ENCODE results near the gene RNLS. TPM values are rescaled to one million over a fixed set of nuclear protein-coding genes. Genes with fewer than 3 reads are reported as not detected.
"Not testable (repeated sequence)": the region's sequence is repeated elsewhere in the genome, so short reads cannot be mapped to it uniquely, and the experiment has no call there.

The RNLS gene
- total RNA-seq, 1 experiment from 2014 or later, result 9.7 TPM

DNA sequence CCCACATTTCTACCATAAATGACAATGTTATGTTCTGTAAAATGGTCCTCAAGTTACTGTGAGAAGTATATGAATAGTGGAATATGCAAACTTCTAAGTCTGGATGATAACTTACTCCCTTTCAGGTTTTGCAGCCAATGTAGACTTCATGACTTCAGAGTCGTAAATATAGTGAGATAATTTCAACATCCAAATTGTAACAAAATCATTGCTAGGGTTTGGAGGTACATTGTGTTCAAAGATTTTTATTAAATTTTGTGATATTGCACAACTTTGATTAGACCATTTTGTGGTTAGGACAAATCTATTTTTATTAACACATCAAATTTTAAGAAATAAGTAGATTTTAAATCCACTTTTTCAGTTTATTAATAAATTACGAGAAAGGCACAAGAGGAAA, 270.3 kb downstream of the RNLS start:
- no peaks in the 10 kb centered on the region for H3K27me3 ChIP-seq (ENCODE audit: control insufficient read depth, insufficient read depth, low read length)
- no peak overlapping the region for H3K4me3 ChIP-seq (ENCODE audit: insufficient read depth, low read depth, low read length)
- H3K36me3 ChIP-seq (replicated peaks; ENCODE audit: control insufficient read depth, insufficient read depth, low read length), result no peaks in the 10 kb centered on the region
- DNase-seq, result no peak

DNA sequence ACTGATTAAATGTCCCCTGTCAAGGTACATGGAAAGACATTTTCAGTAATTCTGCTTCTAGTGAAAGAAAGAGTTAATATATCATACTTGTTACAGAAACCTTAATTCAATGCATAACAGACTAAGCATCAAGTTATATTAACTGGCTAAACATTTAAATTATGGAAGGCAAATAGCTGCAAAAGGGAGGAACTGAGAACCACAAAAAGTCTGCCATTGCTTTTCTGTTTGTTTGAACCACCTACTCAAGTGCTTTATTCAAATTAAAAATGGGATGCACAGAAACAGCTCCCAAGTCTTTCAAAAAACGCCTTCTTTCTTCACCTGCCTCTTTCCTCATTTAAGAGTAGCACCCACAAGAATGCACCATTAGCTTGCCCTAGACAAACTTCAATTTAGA, 271.9 kb downstream of the RNLS start:
- H3K27me3 ChIP-seq (ENCODE audit: control insufficient read depth, insufficient read depth, low read length), result no peaks in the 10 kb centered on the region
- no peak for DNase-seq
- no peaks in the 10 kb centered on the region for H3K36me3 ChIP-seq (replicated peaks; ENCODE audit: control insufficient read depth, insufficient read depth, low read length)
- no peak overlapping the region for H3K4me3 ChIP-seq (ENCODE audit: insufficient read depth, low read depth, low read length)

DNA sequence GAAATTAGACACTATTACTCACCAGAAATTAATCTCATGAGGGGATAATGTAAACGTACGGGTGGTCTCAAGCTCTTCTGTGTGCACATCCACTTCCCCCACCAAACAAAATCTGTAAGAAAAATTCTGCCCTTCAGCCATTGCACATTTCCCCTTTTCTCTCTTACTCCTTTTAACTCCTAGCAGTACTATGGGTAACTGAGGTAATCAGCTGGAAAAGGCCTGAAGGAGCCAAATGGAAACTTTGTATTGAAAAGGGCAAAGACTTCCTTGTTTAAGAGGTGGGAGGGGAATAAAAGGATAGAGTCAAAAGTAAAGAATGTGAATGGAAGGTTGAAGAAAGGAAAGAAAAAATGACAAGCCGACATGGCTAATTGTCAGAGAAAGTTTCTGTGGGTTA, 273.8 kb downstream of the RNLS start:
- Histone ChIP-seq H3K4me3 (ENCODE audit: insufficient read depth, low read depth, low read length) (no peak overlapping the region), H3K27me3 (ENCODE audit: control insufficient read depth, insufficient read depth, low read length) (no peaks in the 10 kb centered on the region), H3K36me3 (replicated peaks; ENCODE audit: control insufficient read depth, insufficient read depth, low read length) (no peaks in the 10 kb centered on the region)
- DNase-seq, result no peak

DNA sequence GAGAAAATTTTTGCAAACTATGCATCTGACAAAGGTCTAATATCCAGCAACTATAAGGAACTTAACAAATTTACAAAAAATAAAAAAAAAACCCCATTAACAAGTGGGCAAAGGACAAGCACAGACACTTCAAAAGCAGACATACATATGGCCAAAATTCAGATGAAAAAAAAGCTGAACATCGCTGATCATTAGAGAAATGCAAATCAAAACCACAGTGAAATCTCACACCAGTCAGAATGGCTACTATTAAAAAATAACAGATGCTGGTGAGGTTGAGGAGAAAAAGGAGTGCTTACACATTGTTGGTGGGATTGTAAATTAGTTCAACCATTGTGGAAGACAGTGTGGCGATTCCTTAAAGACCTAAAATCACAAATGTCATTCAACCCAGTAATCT, 274.8 kb downstream of the RNLS start:
- not testable (repeated sequence) for H3K36me3 ChIP-seq (replicated peaks; ENCODE audit: control insufficient read depth, insufficient read depth, low read length); H3K4me3 ChIP-seq (ENCODE audit: insufficient read depth, low read depth, low read length); DNase-seq; H3K27me3 ChIP-seq (ENCODE audit: control insufficient read depth, insufficient read depth, low read length)

DNA sequence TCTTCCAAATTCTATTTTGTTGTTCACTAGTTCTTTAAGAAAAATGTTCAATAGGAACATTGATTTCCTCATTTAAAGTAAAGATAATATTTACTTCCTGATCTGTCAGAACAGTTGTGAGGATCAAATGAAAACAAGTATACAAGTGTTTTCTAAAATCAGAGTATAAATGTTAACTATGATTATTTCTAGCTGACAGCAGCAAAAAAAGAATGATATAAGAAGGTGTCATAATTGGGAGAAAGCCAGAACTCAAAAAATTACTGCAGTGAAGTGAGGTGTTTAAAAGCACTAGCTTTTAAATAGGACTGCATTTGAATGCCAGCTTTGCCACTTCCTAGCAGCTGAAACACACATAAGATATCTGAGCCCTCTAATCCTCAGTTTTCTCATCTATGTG, 283.3 kb downstream of the RNLS start:
- Histone ChIP-seq H3K4me3 (ENCODE audit: insufficient read depth, low read depth, low read length) (no peak overlapping the region), H3K27me3 (ENCODE audit: control insufficient read depth, insufficient read depth, low read length) (no peaks in the 10 kb centered on the region), H3K36me3 (replicated peaks; ENCODE audit: control insufficient read depth, insufficient read depth, low read length) (no peaks in the 10 kb centered on the region)
- DNase-seq, result no peak

DNA sequence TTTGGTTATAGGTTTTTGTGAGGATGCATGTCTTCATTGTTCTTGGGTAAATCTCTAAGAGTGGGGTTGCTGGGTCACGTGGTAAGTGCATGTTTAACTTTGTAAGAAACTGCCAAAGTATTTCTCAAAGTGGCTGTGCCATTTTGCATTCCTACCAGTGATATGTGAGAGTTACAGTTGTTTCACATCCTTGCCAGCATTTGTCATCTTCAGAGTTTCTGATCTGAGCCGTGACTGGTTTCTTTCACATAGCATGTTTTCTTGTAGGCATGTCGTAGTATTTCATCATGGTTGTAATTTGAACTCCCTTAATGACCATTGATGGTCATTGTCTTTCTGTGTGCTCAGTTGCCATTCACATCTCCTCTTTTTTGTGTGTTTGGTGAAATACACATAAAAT, 286.0 kb downstream of the RNLS start:
- Histone ChIP-seq H3K36me3 (replicated peaks; ENCODE audit: control insufficient read depth, insufficient read depth, low read length) (no peaks in the 10 kb centered on the region), H3K4me3 (ENCODE audit: insufficient read depth, low read depth, low read length) (no peak overlapping the region), H3K27me3 (ENCODE audit: control insufficient read depth, insufficient read depth, low read length) (no peaks in the 10 kb centered on the region)
- DNase-seq, result no peak

DNA sequence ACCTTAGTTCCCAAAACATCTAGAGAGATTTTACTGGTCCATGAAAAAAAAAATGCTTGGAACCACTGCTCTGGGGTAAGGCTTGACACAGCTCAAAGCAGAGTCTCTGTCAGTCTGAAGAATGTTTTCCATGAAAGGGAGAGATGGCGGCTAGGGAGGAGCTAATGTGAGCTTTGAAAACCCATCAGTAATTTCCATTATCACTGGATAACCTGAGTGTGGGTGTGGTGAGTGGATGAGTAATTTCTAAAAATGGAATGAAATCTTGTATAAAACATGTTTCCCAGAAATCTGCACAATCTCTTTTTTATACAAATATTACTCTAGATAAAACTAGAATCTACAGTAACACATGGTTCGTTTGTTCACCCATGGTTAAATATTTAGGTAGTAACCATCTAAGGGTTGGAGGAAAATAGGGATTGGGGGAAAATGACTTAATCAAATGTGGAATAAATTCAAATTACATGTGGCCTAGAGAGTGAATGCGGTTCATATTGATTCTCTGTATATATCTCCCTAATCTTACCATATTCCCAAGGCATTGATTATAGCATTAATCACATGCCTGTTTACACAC, 289.4 kb downstream of the RNLS start:
- Histone ChIP-seq H3K36me3 (replicated peaks; ENCODE audit: control insufficient read depth, insufficient read depth, low read length) (no peaks in the 10 kb centered on the region), H3K27me3 (ENCODE audit: control insufficient read depth, insufficient read depth, low read length) (no peaks in the 10 kb centered on the region), H3K4me3 (ENCODE audit: insufficient read depth, low read depth, low read length) (no peak overlapping the region)
- no peak for DNase-seq

DNA sequence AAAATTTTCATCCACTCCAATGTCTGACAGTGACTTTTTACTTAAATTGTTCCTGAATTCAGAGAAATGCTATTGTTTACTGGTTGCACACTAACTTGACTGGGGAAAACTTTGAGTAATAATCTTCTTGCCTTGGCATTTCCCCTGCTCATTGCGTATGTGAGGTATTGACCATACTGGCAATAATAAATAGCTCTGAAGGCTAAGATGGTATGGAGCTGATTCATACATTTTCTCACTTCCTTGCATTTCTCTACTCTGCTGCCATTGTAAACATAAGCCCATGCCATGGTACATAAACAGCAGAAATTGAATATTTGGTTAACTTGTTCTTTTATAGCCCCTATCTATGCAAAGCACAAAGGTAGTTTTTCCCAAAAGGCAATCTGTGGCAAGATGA, 290.0 kb downstream of the RNLS start:
- no peak for DNase-seq
- H3K4me3 ChIP-seq (ENCODE audit: insufficient read depth, low read depth, low read length), result no peak overlapping the region
- no peaks in the 10 kb centered on the region for H3K36me3 ChIP-seq (replicated peaks; ENCODE audit: control insufficient read depth, insufficient read depth, low read length)
- no peaks in the 10 kb centered on the region for H3K27me3 ChIP-seq (ENCODE audit: control insufficient read depth, insufficient read depth, low read length)

DNA sequence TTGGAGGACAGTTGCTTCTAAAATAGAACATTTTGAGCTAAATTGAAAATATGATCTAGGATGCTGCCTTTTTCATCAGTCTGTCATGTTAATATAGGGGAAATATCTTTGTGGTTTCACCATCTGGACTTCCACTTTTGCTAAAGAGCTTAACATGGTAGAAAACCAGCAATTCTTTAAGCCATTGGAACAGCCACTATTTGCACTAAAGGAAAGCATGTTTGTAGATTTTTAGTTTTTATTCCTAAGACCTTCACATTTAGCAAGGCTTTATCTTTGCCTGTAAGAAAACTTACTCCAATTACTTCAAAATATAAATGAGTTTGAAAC, 291.0 kb downstream of the RNLS start:
- DNase-seq, result no peak
- no peaks in the 10 kb centered on the region for H3K36me3 ChIP-seq (replicated peaks; ENCODE audit: control insufficient read depth, insufficient read depth, low read length)
- H3K4me3 ChIP-seq (ENCODE audit: insufficient read depth, low read depth, low read length), result no peak overlapping the region
- no peaks in the 10 kb centered on the region for H3K27me3 ChIP-seq (ENCODE audit: control insufficient read depth, insufficient read depth, low read length)

DNA sequence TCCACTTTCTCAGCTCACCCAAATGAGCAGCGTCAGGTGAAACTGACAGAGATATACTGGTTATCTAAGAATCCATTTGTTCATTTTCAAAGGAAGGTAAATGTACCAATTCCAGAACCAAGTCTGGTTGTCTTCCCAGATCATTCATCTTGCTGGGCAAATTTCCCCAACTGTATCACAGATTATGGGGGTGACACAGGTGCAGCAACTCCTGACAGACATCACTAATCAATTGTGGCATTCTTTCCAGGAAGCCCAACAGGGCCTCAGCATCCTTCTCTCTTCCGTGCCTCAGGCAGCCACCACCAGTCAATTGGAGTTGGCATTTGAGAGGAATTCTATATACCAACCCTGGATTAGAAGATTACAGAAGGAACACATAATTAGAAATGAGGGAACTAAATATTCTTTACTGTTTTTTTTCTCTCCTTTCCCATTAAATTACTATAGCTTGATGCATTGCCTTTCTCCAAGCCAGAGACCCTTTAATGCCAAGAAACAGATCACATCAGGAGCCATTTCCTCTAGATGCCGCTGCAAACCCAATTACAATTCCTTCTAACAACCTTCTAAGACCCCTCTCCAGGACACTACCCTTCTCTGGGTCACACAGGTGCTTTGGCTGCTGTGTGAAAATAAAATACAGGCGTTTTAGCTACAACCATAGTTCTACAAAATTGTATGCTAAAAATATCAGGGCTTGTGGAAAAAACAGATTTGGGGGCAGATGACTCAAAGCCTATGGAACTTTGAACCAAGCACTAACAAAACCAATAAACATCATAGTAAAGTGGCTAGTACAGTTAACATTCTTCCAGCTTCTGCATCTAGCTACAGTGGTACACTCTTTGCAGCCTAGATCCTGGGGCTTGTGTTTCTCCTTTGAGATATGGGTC, 291.6 kb downstream of the RNLS start:
- H3K36me3 ChIP-seq (replicated peaks; ENCODE audit: control insufficient read depth, insufficient read depth, low read length), result no peaks in the 10 kb centered on the region
- DNase-seq, result no peak
- H3K27me3 ChIP-seq (ENCODE audit: control insufficient read depth, insufficient read depth, low read length), result no peaks in the 10 kb centered on the region
- H3K4me3 ChIP-seq (ENCODE audit: insufficient read depth, low read depth, low read length), result no peak overlapping the region

DNA sequence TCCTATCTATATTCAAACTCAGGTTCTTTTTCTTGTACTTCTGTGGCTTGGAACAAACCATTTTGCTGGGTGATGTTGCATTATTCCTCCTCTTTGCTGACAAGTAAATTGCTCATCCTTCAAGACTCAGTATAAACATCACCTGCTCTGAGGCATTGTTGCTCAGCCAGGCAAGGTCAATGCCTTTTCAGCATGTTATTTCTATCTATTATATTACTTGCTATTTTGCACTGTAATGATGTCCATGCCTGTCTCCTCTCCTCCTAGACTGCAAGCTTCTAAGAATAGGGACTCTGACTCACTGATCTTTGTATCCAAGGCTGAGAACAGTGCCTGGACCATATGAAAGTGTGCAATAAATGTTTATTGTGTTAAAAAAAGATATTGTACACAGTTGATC, 293.8 kb downstream of the RNLS start:
- H3K27me3 ChIP-seq (ENCODE audit: control insufficient read depth, insufficient read depth, low read length), result no peaks in the 10 kb centered on the region
- no peaks in the 10 kb centered on the region for H3K36me3 ChIP-seq (replicated peaks; ENCODE audit: control insufficient read depth, insufficient read depth, low read length)
- no peak for DNase-seq
- H3K4me3 ChIP-seq (ENCODE audit: insufficient read depth, low read depth, low read length), result no peak overlapping the region

DNA sequence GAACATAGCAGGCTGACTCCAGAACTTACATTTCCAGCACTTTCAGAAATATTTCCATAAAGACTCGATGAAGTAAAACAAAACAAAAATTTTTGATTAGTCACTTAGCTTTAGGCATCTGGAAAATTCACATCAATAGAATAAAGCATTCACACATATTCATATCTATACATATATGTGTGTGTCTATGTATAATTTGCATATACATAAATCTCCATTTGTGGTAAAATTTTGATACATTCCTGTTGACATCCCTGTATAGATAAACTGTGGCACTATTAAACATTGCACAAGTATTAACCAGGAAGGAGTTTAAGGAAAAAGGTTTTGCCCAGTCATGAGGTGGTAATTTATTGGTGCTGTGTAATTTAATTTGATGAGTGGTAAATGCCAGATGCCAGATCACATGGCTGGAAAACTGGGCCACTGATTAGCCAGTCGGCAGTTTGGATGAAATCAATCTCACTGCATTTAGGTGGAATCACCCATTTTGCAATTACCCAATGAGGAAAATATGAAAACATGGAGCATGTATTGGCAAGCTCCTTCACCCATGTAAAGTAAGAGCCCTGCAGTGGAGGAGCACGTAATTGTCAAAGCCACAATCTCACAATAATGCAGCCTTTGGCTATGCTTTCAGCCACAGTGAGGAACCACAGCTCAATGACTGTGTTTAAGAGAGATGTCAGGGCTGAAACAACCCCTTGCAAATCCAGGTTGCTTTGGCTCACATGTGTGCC, 294.6 kb downstream of the RNLS start:
- Histone ChIP-seq H3K27me3 (ENCODE audit: control insufficient read depth, insufficient read depth, low read length) (no peaks in the 10 kb centered on the region), H3K36me3 (replicated peaks; ENCODE audit: control insufficient read depth, insufficient read depth, low read length) (no peaks in the 10 kb centered on the region), H3K4me3 (ENCODE audit: insufficient read depth, low read depth, low read length) (no peak overlapping the region)
- no peak for DNase-seq

DNA sequence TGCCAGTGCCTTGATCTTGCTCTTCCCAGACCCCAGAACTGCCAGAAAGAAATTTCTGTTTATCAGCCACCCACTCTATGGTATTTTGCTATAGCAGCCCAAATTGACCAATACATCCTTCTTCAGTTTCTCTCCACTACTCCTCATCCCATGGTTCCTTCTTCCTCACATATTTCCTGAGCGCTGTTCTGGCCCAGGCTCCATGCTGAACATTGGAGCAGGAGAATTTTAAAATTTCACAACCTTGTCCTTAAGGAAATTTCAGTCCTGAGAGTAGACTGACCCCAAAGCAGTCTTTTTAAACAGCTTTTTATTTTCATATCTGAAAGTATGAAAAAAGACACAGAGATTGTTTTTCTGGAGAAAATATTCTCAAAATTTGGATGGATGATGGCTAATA, 297.1 kb downstream of the RNLS start:
- no peak for DNase-seq
- H3K36me3 ChIP-seq (replicated peaks; ENCODE audit: control insufficient read depth, insufficient read depth, low read length), result no peaks in the 10 kb centered on the region
- no peaks in the 10 kb centered on the region for H3K27me3 ChIP-seq (ENCODE audit: control insufficient read depth, insufficient read depth, low read length)
- H3K4me3 ChIP-seq (ENCODE audit: insufficient read depth, low read depth, low read length), result no peak overlapping the region

DNA sequence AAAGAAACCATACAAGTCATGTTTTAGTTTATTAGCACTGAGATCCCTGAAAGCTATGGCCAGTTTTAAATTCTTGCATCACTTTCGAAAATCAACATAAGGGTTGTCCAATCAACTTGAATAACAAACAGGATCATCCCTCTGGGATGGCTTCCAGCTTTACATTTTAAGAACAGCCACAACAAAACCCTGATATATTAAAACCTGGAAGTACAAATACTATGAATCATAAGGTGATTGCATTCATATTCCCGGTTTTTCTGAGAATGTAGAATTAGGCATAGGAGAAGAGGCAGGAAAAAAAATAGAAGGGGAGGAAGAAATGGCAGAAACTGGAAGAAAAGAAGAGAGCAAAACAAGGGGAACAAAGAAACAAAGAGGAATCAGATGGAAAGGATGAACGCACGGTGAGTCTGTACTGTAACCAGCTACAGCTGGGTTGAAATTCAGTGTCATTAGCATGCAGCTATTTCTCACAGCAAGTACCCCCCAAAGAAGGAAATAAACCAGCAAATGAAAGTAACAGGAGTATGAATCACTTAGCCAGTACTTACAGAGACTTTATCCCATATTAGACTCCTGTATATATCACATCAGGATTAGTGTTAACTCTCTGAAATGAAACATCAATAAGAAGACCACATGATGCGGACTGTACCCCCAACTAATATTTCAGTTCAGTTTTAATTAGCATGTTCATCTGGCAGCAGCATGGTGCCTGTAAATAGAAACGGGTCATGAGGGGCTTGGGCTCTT, 301.3 kb downstream of the RNLS start:
- H3K36me3 ChIP-seq (replicated peaks; ENCODE audit: control insufficient read depth, insufficient read depth, low read length), result no peaks in the 10 kb centered on the region
- no peak overlapping the region for H3K4me3 ChIP-seq (ENCODE audit: insufficient read depth, low read depth, low read length)
- DNase-seq, result no peak
- no peaks in the 10 kb centered on the region for H3K27me3 ChIP-seq (ENCODE audit: control insufficient read depth, insufficient read depth, low read length)

All from H7 (cell line).